Measurements from ENCODE around the gene ADARB1.

The ADARB1 gene

GRCh38 chr21:45040739-45041138, 33.6 kb upstream of the ADARB1 start:
- Histone ChIP-seq H3K27ac (ENCODE audit: low read depth, low read length) (no peak overlapping the region), H3K9me3 (ENCODE audit: insufficient read depth, low read length) (peaks cover 15% of the 10 kb centered on the region; the same call in 1 of the 2 replicates), H3K4me2 (ENCODE audit: low read depth, low read length, poor library complexity, severe bottlenecking) (no peak overlapping the region), H3K4me3 (ENCODE audit: insufficient read depth, low read length, poor library complexity, severe bottlenecking) (no peak overlapping the region), H3K9me2 (replicated peaks; ENCODE audit: insufficient read depth, low read length) (no peaks in the 10 kb centered on the region), H3K9ac (ENCODE audit: low read length) (no peak overlapping the region), H4K20me1 (ENCODE audit: low read depth, low read length) (no peaks in the 10 kb centered on the region), H2AFZ (ENCODE audit: low read depth, low read length, severe bottlenecking) (no peak overlapping the region), H3K36me3 (ENCODE audit: low read length) (no peaks in the 10 kb centered on the region), H3F3A (ENCODE audit: insufficient read depth) (no peaks in the 10 kb centered on the region), H3K27me3 (ENCODE audit: low read length) (no peaks in the 10 kb centered on the region), H3K79me2 (ENCODE audit: insufficient read depth, low read length) (no peaks in the 10 kb centered on the region)
- TF ChIP-seq CTCF (IDR thresholded peaks at IDR 0.05; ENCODE audit: insufficient read depth, low read length, poor library complexity, severe bottlenecking) (no peak), EZH2phosphoT487 (conservative IDR thresholded peaks at IDR 0.05; ENCODE audit: low read length) (no peak)

- H3K27ac ChIP-seq (ENCODE audit: low read depth, low read length), result no peak overlapping the region
- H3K9me2 ChIP-seq (replicated peaks; ENCODE audit: insufficient read depth, low read length), result no peaks in the 10 kb centered on the region
- no peaks in the 10 kb centered on the region for H3K36me3 ChIP-seq (ENCODE audit: low read length)
- no peak overlapping the region for H2AFZ ChIP-seq (ENCODE audit: low read depth, low read length, severe bottlenecking)
- no peak for TF ChIP-seq EZH2phosphoT487 (conservative IDR thresholded peaks at IDR 0.05; ENCODE audit: low read length)
- TF ChIP-seq CTCF (IDR thresholded peaks at IDR 0.05; ENCODE audit: insufficient read depth, low read length, poor library complexity, severe bottlenecking), result no peak
- peaks cover 15% of the 10 kb centered on the region; the same call in 1 of the 2 replicates for H3K9me3 ChIP-seq (ENCODE audit: insufficient read depth, low read length)
- H3K79me2 ChIP-seq (ENCODE audit: insufficient read depth, low read length), result no peaks in the 10 kb centered on the region
- no peaks in the 10 kb centered on the region for H3F3A ChIP-seq (ENCODE audit: insufficient read depth)
- no peak overlapping the region for H3K9ac ChIP-seq (ENCODE audit: low read length)
- H3K4me2 ChIP-seq (ENCODE audit: low read depth, low read length, poor library complexity, severe bottlenecking), result no peak overlapping the region
- no peaks in the 10 kb centered on the region for H3K27me3 ChIP-seq (ENCODE audit: low read length)
- H4K20me1 ChIP-seq (ENCODE audit: low read depth, low read length), result no peaks in the 10 kb centered on the region
- H3K4me3 ChIP-seq (ENCODE audit: insufficient read depth, low read length, poor library complexity, severe bottlenecking), result no peak overlapping the region
Measured at GRCh38 chr21:45041351-45041805, 33.0 kb upstream of the ADARB1 start.

GRCh38 chr21:45041984-45042663, 32.3 kb upstream of the ADARB1 start:
- Histone ChIP-seq H3K4me3 (ENCODE audit: insufficient read depth, low read length, poor library complexity, severe bottlenecking) (no peak overlapping the region), H3K27me3 (ENCODE audit: low read length) (no peaks in the 10 kb centered on the region), H3F3A (ENCODE audit: insufficient read depth) (no peaks in the 10 kb centered on the region), H3K9me3 (ENCODE audit: insufficient read depth, low read length) (peaks cover 9% of the 10 kb centered on the region; the same call in 1 of the 2 replicates), H2AFZ (ENCODE audit: low read depth, low read length, severe bottlenecking) (no peak overlapping the region), H3K36me3 (ENCODE audit: low read length) (no peaks in the 10 kb centered on the region), H3K79me2 (ENCODE audit: insufficient read depth, low read length) (no peaks in the 10 kb centered on the region), H3K9ac (ENCODE audit: low read length) (no peak overlapping the region), H3K9me2 (replicated peaks; ENCODE audit: insufficient read depth, low read length) (no peaks in the 10 kb centered on the region), H3K27ac (ENCODE audit: low read depth, low read length) (no peak overlapping the region), H4K20me1 (ENCODE audit: low read depth, low read length) (no peaks in the 10 kb centered on the region), H3K4me2 (ENCODE audit: low read depth, low read length, poor library complexity, severe bottlenecking) (no peak overlapping the region)
- no peak for TF ChIP-seq CTCF (IDR thresholded peaks at IDR 0.05; ENCODE audit: insufficient read depth, low read length, poor library complexity, severe bottlenecking)
- TF ChIP-seq EZH2phosphoT487 (conservative IDR thresholded peaks at IDR 0.05; ENCODE audit: low read length), result no peak

Measured in SU-DHL-6 (cell line).